Neural cell (in vitro differentiated cells): Measurements from ENCODE around the gene HEPACAM. TPM values are rescaled to one million over a fixed set of nuclear protein-coding genes. Genes with fewer than 3 reads are reported as not detected.
A peak's percentile ranks its signal among the peaks of the same experiment; 100 is the strongest.

Source experiments
- H2AFZ ChIP-seq: fragments of 200-600, 300-800 bp; sonication (generic), shearing (Covaris generic); 2 replicates; pipeline ENCODE4 v1.6.0; 2014; ENCODE audit warnings: low read depth, mild to moderate bottlenecking, antibody characterized with exemption, low read length, moderate library complexity
- H3F3A ChIP-seq: fragments of 200-600 bp; shearing (Covaris generic); 2 replicates; pipeline ENCODE4 v1.6.1; 2016; ENCODE audit warnings: mild to moderate bottlenecking, moderate library complexity, mixed read lengths, antibody characterized with exemption, low read length; ENCODE audit not compliant: insufficient read depth, poor library complexity, severe bottlenecking
- H3K27ac ChIP-seq: fragments of 200-600, 300-800 bp; sonication (generic), shearing (Covaris generic); 2 replicates; pipeline ENCODE4 v1.5.1; 2014; ENCODE audit warnings: mild to moderate bottlenecking, low read length, moderate library complexity
- H3K27me3 ChIP-seq: fragments of 300-800, 200-600 bp; sonication (generic), shearing (Covaris generic); 2 replicates; pipeline ENCODE4 v1.6.0; 2014; ENCODE audit warnings: mild to moderate bottlenecking, low read depth, low read length, moderate library complexity; ENCODE audit not compliant: insufficient read depth
- H3K36me3 ChIP-seq: fragments of 300-800, 200-600 bp; sonication (generic), shearing (Covaris generic); 2 replicates; pipeline ENCODE4 v1.5.1; 2014; ENCODE audit warnings: mild to moderate bottlenecking, antibody characterized with exemption, low read length, moderate library complexity; ENCODE audit not compliant: insufficient read depth
- H3K4me2 ChIP-seq: fragments of 300-800, 200-600 bp; sonication (generic), shearing (Covaris generic); 2 replicates; pipeline ENCODE4 v1.6.0; 2014; ENCODE audit warnings: mild to moderate bottlenecking, low read length
- H3K4me3 ChIP-seq: fragments of 300-800, 200-600 bp; sonication (generic), shearing (Covaris generic); 2 replicates; pipeline ENCODE4 v1.5.1; 2014; ENCODE audit warnings: mild to moderate bottlenecking, low read length, moderate library complexity
- H3K79me2 ChIP-seq: fragments of 200-600 bp; shearing (Covaris generic); replicated peaks from 2 replicates; pipeline ENCODE4 v1.6.0; 2014; ENCODE audit warnings: mild to moderate bottlenecking, low read length, moderate library complexity; ENCODE audit not compliant: insufficient read depth
- H3K9ac ChIP-seq: fragments of 300-800, 200-600 bp; sonication (generic), shearing (Covaris generic); 2 replicates; pipeline ENCODE4 v1.6.1; 2016; ENCODE audit warnings: mild to moderate bottlenecking, low read length, mixed read lengths
- H3K9me2 ChIP-seq: fragments of 200-600 bp; shearing (Covaris generic); 2 replicates; pipeline ENCODE4 v1.6.1; 2016; ENCODE audit warnings: mild to moderate bottlenecking, low read length, mixed read lengths; ENCODE audit not compliant: insufficient read depth
- H3K9me3 ChIP-seq: fragments of 200-600, 300-800 bp; sonication (generic), shearing (Covaris generic); 2 replicates; pipeline ENCODE4 v1.6.1; 2016; ENCODE audit warnings: mild to moderate bottlenecking, mixed run types, low read length, moderate library complexity, mixed read lengths
- H4K20me1 ChIP-seq: fragments of 200-600 bp; shearing (Covaris generic); 2 replicates; pipeline ENCODE4 v1.6.1; 2016; ENCODE audit warnings: mild to moderate bottlenecking, mixed run types; ENCODE audit not compliant: insufficient read depth
- CTCF ChIP-seq: fragments of 450-650 bp; IDR thresholded peaks from 2 replicates; pipeline ENCODE4 v1.5.1; 2014; ENCODE audit warnings: antibody characterized with exemption, mild to moderate bottlenecking, moderate library complexity; ENCODE audit not compliant: poor library complexity, severe bottlenecking
- EP300 ChIP-seq: fragments of 450-650 bp; conservative IDR thresholded peaks from 2 replicates; pipeline ENCODE4 v1.6.1; 2014; ENCODE audit warnings: antibody characterized with exemption, mild to moderate bottlenecking, moderate library complexity; ENCODE audit not compliant: poor library complexity, severe bottlenecking
- EZH2 ChIP-seq: fragments of 200-600, 300-800 bp; shearing (Covaris generic), sonication (generic); IDR thresholded peaks from 2 replicates; pipeline ENCODE4 v1.6.1; 2014; ENCODE audit warnings: antibody characterized with exemption, low read length, borderline replicate concordance, mild to moderate bottlenecking; ENCODE audit not compliant: insufficient read depth, poor library complexity, severe bottlenecking
- MXI1 ChIP-seq: fragments of 450-650 bp; conservative IDR thresholded peaks from 2 replicates; pipeline ENCODE4 v1.6.1; 2014; ENCODE audit warnings: antibody characterized with exemption, mild to moderate bottlenecking; ENCODE audit not compliant: poor library complexity, severe bottlenecking
- POLR2AphosphoS5 ChIP-seq: IDR thresholded peaks from 2 replicates; pipeline ENCODE4 v1.6.1; 2012
- RAD21 ChIP-seq: fragments of 450-650 bp; conservative IDR thresholded peaks from 2 replicates; pipeline ENCODE4 v1.6.1; 2014; ENCODE audit warnings: antibody characterized with exemption, mild to moderate bottlenecking, moderate library complexity
- REST ChIP-seq: IDR thresholded peaks from 2 replicates; pipeline ENCODE4 v1.6.1; 2012; ENCODE audit warnings: borderline replicate concordance
- SMC3 ChIP-seq: fragments of 450-650 bp; conservative IDR thresholded peaks from 2 replicates; pipeline ENCODE4 v1.6.1; 2014; ENCODE audit warnings: antibody characterized with exemption, mild to moderate bottlenecking, moderate library complexity; ENCODE audit not compliant: poor library complexity
- TAF1 ChIP-seq: IDR thresholded peaks from 2 replicates; pipeline ENCODE4 v1.6.1; 2012; ENCODE audit warnings: low read depth
- polyA plus RNA-seq: library from polyadenylated mRNA; depleted of rRNA; stranded (reverse); fragments of >200 nt; gene quantifications from 2 replicates; pipeline ENCODE4 v1.2.3, GENCODE V29; 2014

HEPACAM gene
- polyA plus RNA-seq, 1 donor from 2014 or later = not detected

- Histone ChIP-seq H4K20me1 (no peaks in the 10 kb centered on the region), H3K4me2 (no peak overlapping the region), H3K27ac (no peak overlapping the region), H3K9me3 (no peaks in the 10 kb centered on the region), H3K4me3 (peak overlapping the region; percentile 63), H3K79me2 (no peaks in the 10 kb centered on the region), H3F3A (no peaks in the 10 kb centered on the region), H2AFZ (no peak overlapping the region), H3K9ac (peak overlapping the region; percentile 51), H3K9me2 (no peaks in the 10 kb centered on the region), H3K36me3 (no peaks in the 10 kb centered on the region), H3K27me3 (peaks cover 18% of the 10 kb centered on the region)
- TF ChIP-seq CTCF (peak; percentile 10), RAD21 (no peak)
Measured at GRCh38 chr11:124920870-124921609, 14.8 kb downstream of the HEPACAM start.

GRCh38 chr11:124920356-124920755, 15.5 kb downstream of the HEPACAM start:
- Histone ChIP-seq H3K27ac (no peak overlapping the region), H3K9me3 (no peaks in the 10 kb centered on the region), H3F3A (no peaks in the 10 kb centered on the region), H2AFZ (no peak overlapping the region), H3K4me3 (peak overlapping the region; percentile 63), H3K27me3 (peaks cover 18% of the 10 kb centered on the region), H3K9ac (no peak overlapping the region), H3K4me2 (no peak overlapping the region), H3K9me2 (no peaks in the 10 kb centered on the region), H3K36me3 (no peaks in the 10 kb centered on the region), H3K79me2 (no peaks in the 10 kb centered on the region), H4K20me1 (no peaks in the 10 kb centered on the region)
- TF ChIP-seq EZH2 (no peak), EP300 (no peak), RAD21 (no peak), MXI1 (no peak), SMC3 (no peak), TAF1 (no peak), CTCF (no peak), REST (no peak), POLR2AphosphoS5 (no peak)
